Thyroid gland (tissue), 4 donors: ENCODE data around the gene NHERF2.

Source experiments
- POLR2A ChIP-seq, 2 donors: fragments of 450-650 bp; IDR thresholded peaks; one replicate each; pipeline ENCODE4 v1.6.1; 2017; ENCODE audit warnings: antibody characterized with exemption in 2 of 2, mild to moderate bottlenecking in 2 of 2, moderate library complexity in 1 of 2
- TF ChIP-seq, protein P1 (sequence below), 6 experiments: fragments of 200-600 bp in 3 of 6; fragments of 450-650 bp in 3 of 6; sonication (generic) in 3 of 6; IDR thresholded peaks; one replicate each; pipeline ENCODE4 v1.5.1; 2016 to 2019; ENCODE audit warnings: antibody characterized with exemption in 6 of 6, mild to moderate bottlenecking in 2 of 6, inconsistent platforms in 1 of 6, moderate library complexity in 1 of 6

GRCh38 chr16:2024032-2024420 is 2.7 kb upstream of the NHERF2 start:
- TF ChIP-seq, protein P1, sequence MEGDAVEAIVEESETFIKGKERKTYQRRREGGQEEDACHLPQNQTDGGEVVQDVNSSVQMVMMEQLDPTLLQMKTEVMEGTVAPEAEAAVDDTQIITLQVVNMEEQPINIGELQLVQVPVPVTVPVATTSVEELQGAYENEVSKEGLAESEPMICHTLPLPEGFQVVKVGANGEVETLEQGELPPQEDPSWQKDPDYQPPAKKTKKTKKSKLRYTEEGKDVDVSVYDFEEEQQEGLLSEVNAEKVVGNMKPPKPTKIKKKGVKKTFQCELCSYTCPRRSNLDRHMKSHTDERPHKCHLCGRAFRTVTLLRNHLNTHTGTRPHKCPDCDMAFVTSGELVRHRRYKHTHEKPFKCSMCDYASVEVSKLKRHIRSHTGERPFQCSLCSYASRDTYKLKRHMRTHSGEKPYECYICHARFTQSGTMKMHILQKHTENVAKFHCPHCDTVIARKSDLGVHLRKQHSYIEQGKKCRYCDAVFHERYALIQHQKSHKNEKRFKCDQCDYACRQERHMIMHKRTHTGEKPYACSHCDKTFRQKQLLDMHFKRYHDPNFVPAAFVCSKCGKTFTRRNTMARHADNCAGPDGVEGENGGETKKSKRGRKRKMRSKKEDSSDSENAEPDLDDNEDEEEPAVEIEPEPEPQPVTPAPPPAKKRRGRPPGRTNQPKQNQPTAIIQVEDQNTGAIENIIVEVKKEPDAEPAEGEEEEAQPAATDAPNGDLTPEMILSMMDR (IDR thresholded peaks at IDR 0.05), result no peak
- no peak for TF ChIP-seq POLR2A (IDR thresholded peaks at IDR 0.05)
